Karpas-422 (cell line): ENCODE measurements around the gene AGXT2. TPM values are rescaled to one million over a fixed set of nuclear protein-coding genes. Genes with fewer than 3 reads are reported as not detected.

ENCODE experiments used
- DNase-seq: peaks from one replicate; pipeline ENCODE4 v3.0.0-alpha.2; 2015
- H2AFZ ChIP-seq: fragments of 200-600 bp; sonication (generic); 2 replicates; pipeline ENCODE4 v1.6.1; 2014; ENCODE audit warnings: antibody characterized with exemption, low read length, mixed read lengths
- H3K27ac ChIP-seq: fragments of 200-600 bp; sonication (generic); 2 replicates; pipeline ENCODE4 v1.5.1; 2014; ENCODE audit warnings: mild to moderate bottlenecking, low read length, moderate library complexity
- H3K27me3 ChIP-seq: fragments of 200-600 bp; sonication (generic); 2 replicates; pipeline ENCODE4 v1.6.1; 2014; ENCODE audit warnings: low read length, mixed read lengths
- H3K36me3 ChIP-seq: fragments of 200-600 bp; sonication (generic); 2 replicates; pipeline ENCODE4 v1.6.1; 2014; ENCODE audit warnings: low read length, mixed read lengths; ENCODE audit not compliant: insufficient read depth
- H3K4me1 ChIP-seq: fragments of 200-600 bp; sonication (generic); 2 replicates; pipeline ENCODE4 v1.6.1; 2014; ENCODE audit warnings: mild to moderate bottlenecking, low read length, mixed read lengths
- H3K4me2 ChIP-seq: fragments of 200-600 bp; sonication (generic); 2 replicates; pipeline ENCODE4 v1.6.1; 2014; ENCODE audit warnings: low read length, low read depth, mild to moderate bottlenecking; ENCODE audit not compliant: poor library complexity, severe bottlenecking
- H3K4me3 ChIP-seq: fragments of 200-600 bp; sonication (generic); 2 replicates; pipeline ENCODE4 v1.5.1; 2014; ENCODE audit warnings: mild to moderate bottlenecking, antibody characterized with exemption, low read length, mixed read lengths
- H3K79me2 ChIP-seq: fragments of 200-600 bp; sonication (generic); 2 replicates; pipeline ENCODE4 v1.6.1; 2014; ENCODE audit warnings: mild to moderate bottlenecking, low read length, mixed read lengths
- H3K9ac ChIP-seq: fragments of 200-600 bp; sonication (generic); 2 replicates; pipeline ENCODE4 v1.6.0; 2014; ENCODE audit warnings: low read length
- H3K9me2 ChIP-seq: fragments of 200-600 bp; sonication (generic), shearing (Covaris generic); replicated peaks from 2 replicates; pipeline ENCODE4 v1.6.0; 2014; ENCODE audit warnings: mild to moderate bottlenecking, low read length, moderate library complexity; ENCODE audit not compliant: insufficient read depth
- H3K9me3 ChIP-seq: fragments of 300-700, 200-600 bp; sonication (generic); 2 replicates; pipeline ENCODE4 v1.6.1; 2014; ENCODE audit warnings: low read length, mixed read lengths
- H4K20me1 ChIP-seq: fragments of 200-600 bp; sonication (generic); 2 replicates; pipeline ENCODE4 v1.6.1; 2014; ENCODE audit warnings: mild to moderate bottlenecking, antibody characterized with exemption, low read length, low read depth; ENCODE audit not compliant: insufficient read depth
- total RNA-seq: library from RNA; depleted of rRNA; stranded (reverse); fragments of >200 nt; shearing (Covaris generic); gene quantifications from 2 replicates; pipeline ENCODE4 v1.2.3, GENCODE V29; 2014; ENCODE audit warnings: low replicate concordance; rRNA removed

AGXT2 gene
- total RNA-seq, 1 experiment from 2014 or later: not detected

DNA sequence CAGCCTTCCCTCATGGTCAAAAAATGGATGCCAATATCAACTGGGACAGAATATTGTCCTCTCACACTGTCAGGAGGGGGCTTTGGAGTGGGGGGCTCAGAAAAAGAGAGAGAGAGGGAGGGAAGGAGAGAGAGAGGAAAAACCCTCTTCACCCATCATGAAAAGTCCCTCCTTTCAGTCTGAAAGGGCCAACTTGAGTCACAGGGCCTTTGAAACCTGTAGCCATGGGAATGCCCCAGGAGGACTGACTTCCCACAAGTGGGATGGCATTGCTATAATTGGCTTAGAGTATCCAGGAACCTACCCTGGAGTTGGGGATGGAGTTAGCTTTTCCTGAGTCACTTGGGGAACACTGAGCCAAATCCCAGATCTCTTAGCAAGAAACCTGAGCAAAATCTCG lies 77.2 kb downstream of the AGXT2 start:
- H3K9me2 ChIP-seq: no peaks in the 10 kb centered on the region
- H3K79me2 ChIP-seq: no peaks in the 10 kb centered on the region
- no peak for DNase-seq
- no peak overlapping the region for H2AFZ ChIP-seq
- H3K27ac ChIP-seq: no peak overlapping the region
- H3K4me3 ChIP-seq: no peak overlapping the region
- no peaks in the 10 kb centered on the region for H3K9me3 ChIP-seq
- no peaks in the 10 kb centered on the region; the same call in 1 of the 2 replicates for H3K36me3 ChIP-seq
- no peaks in the 10 kb centered on the region for H3K4me1 ChIP-seq
- no peak overlapping the region for H3K9ac ChIP-seq
- H3K4me2 ChIP-seq: no peak overlapping the region
- H4K20me1 ChIP-seq: no peaks in the 10 kb centered on the region
- no peaks in the 10 kb centered on the region for H3K27me3 ChIP-seq

GRCh38 chr5:34968258-34968657 lies 79.5 kb downstream of the AGXT2 start:
- Histone ChIP-seq H3K4me3 (no peak overlapping the region), H2AFZ (no peak overlapping the region), H3K4me1 (no peaks in the 10 kb centered on the region), H3K4me2 (no peak overlapping the region), H3K27me3 (no peaks in the 10 kb centered on the region), H3K79me2 (no peaks in the 10 kb centered on the region), H3K9me3 (no peaks in the 10 kb centered on the region), H3K36me3 (no peaks in the 10 kb centered on the region; the same call in 1 of the 2 replicates), H4K20me1 (no peaks in the 10 kb centered on the region), H3K27ac (no peak overlapping the region), H3K9ac (no peak overlapping the region), H3K9me2 (no peaks in the 10 kb centered on the region)
- DNase-seq: no peak

DNA sequence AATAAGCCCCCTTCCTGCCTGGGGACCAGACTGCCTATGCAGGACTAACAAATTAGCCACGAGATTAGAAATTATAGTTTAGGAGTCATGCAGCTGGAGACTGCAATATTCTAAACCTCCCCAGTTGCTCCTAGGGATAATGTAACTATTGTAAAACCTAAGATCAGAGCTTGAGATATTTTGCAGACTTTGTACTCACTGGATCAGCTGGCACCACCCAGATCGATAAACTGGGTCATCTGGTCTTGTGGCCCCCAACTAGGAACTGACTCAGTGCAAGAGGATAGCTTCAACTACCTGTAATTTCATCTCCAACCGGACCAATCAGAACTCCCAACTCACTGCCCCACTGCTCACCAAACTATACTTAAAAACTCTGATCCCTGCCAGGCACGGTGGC lies 80.2 kb downstream of the AGXT2 start:
- Histone ChIP-seq H3K9me2 (no peaks in the 10 kb centered on the region), H3K79me2 (no peaks in the 10 kb centered on the region), H2AFZ (no peak overlapping the region), H3K4me3 (no peak overlapping the region), H3K9me3 (no peaks in the 10 kb centered on the region), H3K4me1 (no peaks in the 10 kb centered on the region), H3K9ac (no peak overlapping the region), H3K27ac (no peak overlapping the region), H3K36me3 (no peaks in the 10 kb centered on the region; the same call in 1 of the 2 replicates), H3K27me3 (no peaks in the 10 kb centered on the region), H3K4me2 (no peak overlapping the region), H4K20me1 (no peaks in the 10 kb centered on the region)
- DNase-seq: no peak

- DNase-seq: no peak
Measured at GRCh38 chr5:34959323-34959722, 88.4 kb downstream of the AGXT2 start.

DNA sequence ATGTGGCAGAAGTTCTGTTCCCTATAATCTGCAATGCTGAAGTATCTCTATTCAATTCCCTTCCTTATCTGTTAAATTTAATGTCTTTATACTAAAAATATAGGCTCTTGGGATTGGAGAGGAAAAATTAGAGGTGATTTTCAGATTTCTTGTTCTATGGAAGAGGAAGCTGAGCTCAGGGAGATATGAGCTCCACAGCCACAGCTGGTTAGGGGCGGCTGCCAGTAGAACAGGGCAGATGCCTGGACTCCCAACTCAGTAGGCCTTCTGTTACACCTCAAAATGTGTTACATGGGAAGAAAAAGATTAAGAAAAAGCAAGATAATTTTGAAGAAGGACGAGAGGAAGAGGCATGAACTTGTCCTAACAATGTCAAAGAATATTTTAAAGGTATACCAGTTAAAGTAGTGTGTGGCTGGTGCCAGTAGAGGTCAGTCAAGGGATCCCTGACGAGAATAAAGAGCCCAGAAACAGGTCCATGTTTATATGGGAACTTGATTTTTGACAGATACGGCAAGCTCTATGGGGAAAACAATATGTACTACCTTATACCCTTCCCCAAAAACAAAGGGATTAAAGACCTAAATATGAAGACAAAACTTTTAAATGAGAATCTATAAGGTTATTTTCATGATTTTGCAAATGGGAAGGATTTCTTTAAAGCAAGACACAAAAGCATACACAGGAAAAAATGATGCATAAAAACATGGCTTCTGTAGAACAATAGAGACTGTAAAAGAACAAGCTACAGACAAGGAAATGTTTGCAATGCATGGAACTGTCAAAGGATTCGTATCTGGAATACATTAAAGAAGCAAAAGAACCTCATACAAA lies 89.7 kb downstream of the AGXT2 start:
- no peaks in the 10 kb centered on the region for H3K9me3 ChIP-seq
- H3K9me2 ChIP-seq: no peaks in the 10 kb centered on the region
- H3K4me3 ChIP-seq: no peak overlapping the region
- no peaks in the 10 kb centered on the region for H4K20me1 ChIP-seq
- H3K27ac ChIP-seq: no peak overlapping the region
- H2AFZ ChIP-seq: no peak overlapping the region
- no peaks in the 10 kb centered on the region for H3K79me2 ChIP-seq
- H3K36me3 ChIP-seq: peaks cover 17% of the 10 kb centered on the region; the same call in 1 of the 2 replicates
- H3K27me3 ChIP-seq: no peaks in the 10 kb centered on the region
- no peaks in the 10 kb centered on the region for H3K4me1 ChIP-seq
- peak; percentile 63 for DNase-seq
- H3K4me2 ChIP-seq: no peak overlapping the region
- H3K9ac ChIP-seq: no peak overlapping the region

More at GRCh38 chr5:34959323-34959722, 88.4 kb downstream of the AGXT2 start:
- H3K4me2 ChIP-seq: no peak overlapping the region
- H3K9me2 ChIP-seq: no peaks in the 10 kb centered on the region
- no peaks in the 10 kb centered on the region for H3K4me1 ChIP-seq
- no peak overlapping the region for H2AFZ ChIP-seq
- H3K27me3 ChIP-seq: no peaks in the 10 kb centered on the region
- no peaks in the 10 kb centered on the region for H4K20me1 ChIP-seq
- no peaks in the 10 kb centered on the region for H3K9me3 ChIP-seq
- no peak overlapping the region for H3K9ac ChIP-seq
- no peaks in the 10 kb centered on the region for H3K79me2 ChIP-seq
- no peak overlapping the region for H3K4me3 ChIP-seq
- H3K36me3 ChIP-seq: peaks cover 11% of the 10 kb centered on the region; the same call in 1 of the 2 replicates
- no peak overlapping the region for H3K27ac ChIP-seq

DNA sequence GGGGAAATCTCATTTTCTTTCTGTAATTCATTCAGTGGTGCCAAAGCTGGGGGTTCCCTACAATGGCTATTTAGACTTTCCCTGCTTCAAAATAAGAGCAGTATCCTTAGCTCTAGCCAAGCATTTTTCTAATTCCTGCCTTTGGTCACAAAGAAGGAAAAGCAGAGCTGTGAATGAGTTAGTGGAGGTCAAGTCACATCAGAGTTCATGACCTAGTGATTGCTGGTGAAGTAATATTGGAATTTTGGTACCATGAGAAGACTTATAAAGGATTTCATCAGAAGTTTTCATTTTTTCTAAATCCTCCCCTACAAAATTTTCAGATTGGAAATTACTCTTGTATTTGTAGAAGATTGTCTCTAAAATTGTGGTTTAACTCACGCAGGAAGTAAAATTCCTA lies 90.4 kb downstream of the AGXT2 start:
- Histone ChIP-seq H2AFZ (no peak overlapping the region), H3K4me1 (no peaks in the 10 kb centered on the region), H3K4me2 (no peak overlapping the region), H3K9me2 (no peaks in the 10 kb centered on the region), H3K27ac (no peak overlapping the region), H3K79me2 (no peaks in the 10 kb centered on the region), H3K27me3 (no peaks in the 10 kb centered on the region), H3K36me3 (peaks cover 19% of the 10 kb centered on the region; the same call in 1 of the 2 replicates), H3K4me3 (no peak overlapping the region), H3K9me3 (no peaks in the 10 kb centered on the region), H4K20me1 (no peaks in the 10 kb centered on the region), H3K9ac (no peak overlapping the region)
- no peak for DNase-seq

Other genes starting within 250 kb of the AGXT2 start
- not detected in 2 replicates for gene TTC23L, start 208.8 kb downstream of the AGXT2 start, total RNA-seq
- gene RAD1, start 132.4 kb downstream of the AGXT2 start, total RNA-seq: 34.1 and 59.1 TPM in 2 replicates
- 22.8 and 48.6 TPM in 2 replicates for gene BRIX1, start 132.2 kb downstream of the AGXT2 start, total RNA-seq
- 40.4 and 41.0 TPM in 2 replicates for gene DNAJC21, start 118.4 kb downstream of the AGXT2 start, total RNA-seq
- gene PRLR, start 182.5 kb upstream of the AGXT2 start, total RNA-seq: not detected in 2 replicates